Fibroblast of lung (primary cell): ENCODE measurements around the gene NUP214.

Experiments
- CTCF ChIP-seq, 2 donors: IDR thresholded peaks in 1 of 2; conservative IDR thresholded peaks in 1 of 2; 1 replicate in 1 of 2; 2 replicates in 1 of 2; pipeline ENCODE4 v1.5.1; 2011 to 2012; ENCODE audit warnings: low read length in 2 of 2, control low read depth in 1 of 2, inconsistent platforms in 1 of 2, low read depth in 1 of 2, mild to moderate bottlenecking in 1 of 2
- EZH2 ChIP-seq: IDR thresholded peaks from 2 replicates; pipeline ENCODE4 v1.5.1; 2012; ENCODE audit warnings: low read length, control low read depth, mild to moderate bottlenecking; ENCODE audit errors: missing control alignments

GRCh38 chr9:131126059-131126426 is 657 bp downstream of the NUP214 start:
- TF ChIP-seq CTCF (conservative IDR thresholded peaks at IDR 0.05 in 1 of 2, IDR thresholded peaks at IDR 0.05 in 1 of 2; ENCODE audit: low read depth in 1 of 2, low read length in 2 of 2) (no peak), EZH2 (no peak)
